Thoracic aorta (tissue), 2 donors: ENCODE data around the gene ARHGAP33. TPM values are rescaled to one million over a fixed set of nuclear protein-coding genes. Genes with fewer than 3 reads are reported as not detected.
A peak's percentile ranks its signal among the peaks of the same experiment; 100 is the strongest.

Experiments used
- ATAC-seq: fragments of 150-250 bp; one replicate; pipeline ENCODE4 v1.8.0; 2017; ENCODE audit warnings: low read depth; ENCODE audit not compliant: insufficient number of reproducible peaks, low FRiP score
- DNase-seq: peaks from one replicate; pipeline ENCODE4 v3.0.0-alpha.2; 2020; ENCODE audit warnings: low spot score
- H3K27ac ChIP-seq, 2 donors: fragments of 200-600 bp; sonication (generic); 1 replicate in 1 of 2; 2 replicates in 1 of 2; pipeline ENCODE4 v1.5.1; 2016; ENCODE audit warnings: mild to moderate bottlenecking in 2 of 2, moderate library complexity in 2 of 2
- H3K27me3 ChIP-seq: fragments of 200-600 bp; sonication (generic); replicated peaks from 2 replicates; pipeline ENCODE4 v1.6.0; 2016; ENCODE audit warnings: mild to moderate bottlenecking; ENCODE audit not compliant: insufficient read depth
- H3K36me3 ChIP-seq: fragments of 200-600 bp; sonication (generic); one replicate; pipeline ENCODE4 v1.5.1; 2016
- H3K4me1 ChIP-seq, 2 donors: fragments of 200-600 bp; sonication (generic); 1 replicate in 1 of 2; 2 replicates in 1 of 2; pipeline versions ENCODE4 v1.5.1 to v1.6.0; 2016; ENCODE audit warnings: low read depth in 2 of 2, mild to moderate bottlenecking in 1 of 2; ENCODE audit not compliant: control insufficient read depth in 1 of 2
- H3K4me3 ChIP-seq: fragments of 200-600 bp; sonication (generic); 2 replicates; pipeline ENCODE4 v1.5.1; 2016; ENCODE audit warnings: mild to moderate bottlenecking
- H3K9me3 ChIP-seq: fragments of 200-600 bp; sonication (generic); 2 replicates; pipeline ENCODE4 v1.5.1; 2016
- total RNA-seq, 2 donors: library from RNA; depleted of rRNA; stranded (reverse); fragments of >200 nt; gene quantifications; one replicate each; pipeline versions ENCODE4 v1.1.0 to v1.2.3, GENCODE V29; 2016
- TF ChIP-seq, protein P1 (sequence below): fragments of 200-600 bp; sonication (generic); IDR thresholded peaks from one replicate; pipeline ENCODE4 v1.5.1; 2019; ENCODE audit warnings: antibody characterized with exemption

The ARHGAP33 gene
- total RNA-seq, 2 donors from 2014 or later, result 15.4 to 30.7 TPM

DNA sequence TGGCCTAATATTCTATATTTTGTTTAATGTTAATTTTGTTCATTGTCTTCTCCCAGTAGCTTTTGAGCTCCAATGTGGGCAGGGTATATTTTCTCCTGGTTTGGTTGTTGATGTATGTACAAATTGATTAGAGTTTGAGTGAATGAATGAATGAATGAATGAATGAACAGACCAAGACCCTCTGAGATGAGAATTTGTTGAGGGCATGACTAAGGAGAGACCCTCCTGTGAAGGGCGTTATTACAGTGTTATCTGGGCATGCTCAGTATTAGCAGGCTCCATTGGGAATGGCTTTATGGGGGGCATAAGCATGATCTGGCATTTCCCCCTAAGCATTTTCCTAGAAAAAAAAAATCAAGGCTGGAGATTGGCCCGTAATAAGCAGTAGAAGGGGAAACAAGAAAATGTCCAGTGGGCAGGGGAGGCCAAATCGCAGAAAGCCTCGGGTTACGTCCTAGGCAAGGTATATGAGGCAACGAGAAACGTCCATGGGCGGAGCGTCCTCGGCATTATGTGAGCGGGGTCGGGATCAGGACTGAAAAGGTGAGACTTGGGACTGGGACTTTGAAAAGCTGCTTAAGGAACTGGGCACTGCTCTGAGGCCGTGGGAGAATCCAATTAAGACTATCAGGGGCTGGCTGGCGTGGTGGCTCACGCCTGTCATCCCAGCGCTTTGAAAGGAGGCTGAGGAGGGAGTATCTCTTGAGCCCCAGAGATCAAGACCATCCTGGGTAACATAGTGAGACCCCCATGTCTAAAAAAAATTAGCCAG lies 904 bp upstream of the ARHGAP33 start:
- Histone ChIP-seq H3K27me3 (no peaks in the 10 kb centered on the region), H3K36me3 (no peaks in the 10 kb centered on the region), H3K4me1 (peaks cover 8 to 12% of the 10 kb centered on the region in 2 donors), H3K9me3 (no peaks in the 10 kb centered on the region), H3K27ac (no peak overlapping the region), H3K4me3 (peak overlapping the region; percentile 94)
- ATAC-seq (no peak), DNase-seq (no peak)
- TF ChIP-seq, protein P1, sequence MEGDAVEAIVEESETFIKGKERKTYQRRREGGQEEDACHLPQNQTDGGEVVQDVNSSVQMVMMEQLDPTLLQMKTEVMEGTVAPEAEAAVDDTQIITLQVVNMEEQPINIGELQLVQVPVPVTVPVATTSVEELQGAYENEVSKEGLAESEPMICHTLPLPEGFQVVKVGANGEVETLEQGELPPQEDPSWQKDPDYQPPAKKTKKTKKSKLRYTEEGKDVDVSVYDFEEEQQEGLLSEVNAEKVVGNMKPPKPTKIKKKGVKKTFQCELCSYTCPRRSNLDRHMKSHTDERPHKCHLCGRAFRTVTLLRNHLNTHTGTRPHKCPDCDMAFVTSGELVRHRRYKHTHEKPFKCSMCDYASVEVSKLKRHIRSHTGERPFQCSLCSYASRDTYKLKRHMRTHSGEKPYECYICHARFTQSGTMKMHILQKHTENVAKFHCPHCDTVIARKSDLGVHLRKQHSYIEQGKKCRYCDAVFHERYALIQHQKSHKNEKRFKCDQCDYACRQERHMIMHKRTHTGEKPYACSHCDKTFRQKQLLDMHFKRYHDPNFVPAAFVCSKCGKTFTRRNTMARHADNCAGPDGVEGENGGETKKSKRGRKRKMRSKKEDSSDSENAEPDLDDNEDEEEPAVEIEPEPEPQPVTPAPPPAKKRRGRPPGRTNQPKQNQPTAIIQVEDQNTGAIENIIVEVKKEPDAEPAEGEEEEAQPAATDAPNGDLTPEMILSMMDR, result no peak

DNA sequence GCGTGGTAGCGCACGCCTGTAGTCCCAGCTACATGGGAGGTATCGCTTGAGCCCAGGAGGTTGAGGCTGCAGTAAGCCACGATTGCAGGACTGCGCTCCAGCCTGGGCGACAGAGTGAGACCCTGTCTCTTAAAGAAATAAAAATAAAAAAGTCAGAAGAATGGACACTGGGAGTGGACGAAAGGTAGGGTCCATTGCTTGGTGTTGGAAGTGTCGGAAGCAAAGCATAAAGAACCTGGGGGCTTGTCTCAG lies 392 bp upstream of the ARHGAP33 start:
- DNase-seq, result no peak
- H3K27me3 ChIP-seq, result no peaks in the 10 kb centered on the region
- ATAC-seq, result no peak

DNA sequence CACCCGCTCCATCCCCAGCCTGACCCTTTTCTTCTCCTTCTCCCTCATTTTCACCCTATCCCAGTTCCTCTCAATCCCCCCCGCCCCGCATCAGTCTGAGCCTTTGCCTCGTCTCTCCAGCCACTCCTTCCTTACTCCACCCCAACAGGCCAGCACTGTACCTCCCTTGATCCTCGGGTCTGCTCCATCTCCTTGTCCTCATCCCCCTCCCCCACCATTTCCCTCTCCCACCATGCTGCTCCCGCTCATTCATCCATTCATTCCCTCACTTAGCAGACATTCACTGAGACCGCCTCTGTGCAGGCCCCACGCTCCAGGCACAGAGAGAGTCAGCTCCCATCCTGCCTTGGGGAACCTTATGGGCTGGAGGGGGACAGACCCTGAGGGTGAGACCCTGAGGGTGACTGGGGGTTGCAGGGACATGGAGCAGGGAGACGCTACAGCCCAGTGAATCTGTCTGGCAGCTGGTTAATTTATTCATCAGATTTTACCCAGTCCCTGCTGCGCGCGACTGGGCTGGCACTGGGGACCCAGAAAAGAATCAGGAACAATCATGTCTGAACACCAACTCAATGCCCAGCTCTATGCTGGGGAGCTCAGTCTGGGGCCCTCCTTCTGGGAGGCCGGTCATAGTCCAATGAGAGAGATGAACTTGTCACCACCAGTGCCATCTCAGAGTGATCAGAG lies 881 bp downstream of the ARHGAP33 start:
- Histone ChIP-seq H3K4me3 (peak overlapping the region; percentile 94), H3K36me3 (peaks cover 7% of the 10 kb centered on the region), H3K27me3 (no peaks in the 10 kb centered on the region), H3K9me3 (no peaks in the 10 kb centered on the region), H3K4me1 (peaks cover 8 to 12% of the 10 kb centered on the region in 2 donors), H3K27ac (no peak overlapping the region)
- ATAC-seq, result no peak
- no peak for DNase-seq
- TF ChIP-seq, protein P1, result no peak

More for the DNA sequence above, 392 bp upstream of the ARHGAP33 start:
- Histone ChIP-seq H3K27ac (no peak overlapping the region), H3K4me3 (peak overlapping the region; percentile 94), H3K36me3 (peaks cover under 1% of the 10 kb centered on the region), H3K4me1 (peaks cover 8 to 12% of the 10 kb centered on the region in 2 donors), H3K9me3 (no peaks in the 10 kb centered on the region)
- TF ChIP-seq, protein P1, result no peak

DNA sequence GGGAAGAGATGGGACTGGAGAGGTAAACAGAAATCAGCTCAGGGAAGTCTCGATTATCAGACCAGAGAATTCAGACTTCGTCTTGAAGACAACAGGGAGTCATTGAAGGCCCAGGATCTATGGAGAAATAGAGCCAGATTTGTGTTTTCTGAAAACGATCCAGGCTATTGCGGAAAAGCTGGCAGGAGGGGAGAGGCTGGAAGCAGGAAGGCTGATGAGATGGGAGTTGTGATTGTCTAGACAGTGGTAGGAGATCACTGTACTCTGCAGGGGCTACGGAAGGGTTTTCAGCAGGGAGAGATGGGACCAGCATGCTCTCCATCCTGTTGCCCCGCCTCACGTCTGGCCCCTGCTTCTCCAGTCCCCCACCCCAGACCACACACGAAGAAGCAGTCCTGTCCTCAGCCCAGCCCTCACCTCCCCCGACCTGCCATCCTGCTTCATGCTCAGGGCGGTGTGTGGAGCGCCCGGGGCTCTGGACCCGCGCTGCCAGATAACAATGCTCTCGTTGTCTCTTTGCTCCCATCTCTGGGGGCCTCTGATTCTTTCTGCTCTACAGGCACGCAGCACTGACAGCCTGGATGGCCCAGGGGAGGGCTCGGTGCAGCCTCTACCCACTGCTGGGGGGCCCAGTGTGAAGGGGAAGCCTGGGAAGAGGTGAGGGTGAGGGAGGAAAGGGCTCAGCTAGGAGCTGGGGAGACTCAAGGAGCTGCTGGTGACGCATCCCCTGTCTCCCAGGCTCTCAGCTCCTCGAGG lies 1.9 kb downstream of the ARHGAP33 start:
- ATAC-seq (no peak), DNase-seq (no peak)

More for the DNA sequence above, 1.9 kb downstream of the ARHGAP33 start:
- Histone ChIP-seq H3K9me3 (no peaks in the 10 kb centered on the region), H3K27ac (no peak overlapping the region), H3K4me3 (no peak overlapping the region), H3K4me1 (peaks cover 8 to 12% of the 10 kb centered on the region in 2 donors), H3K36me3 (peaks cover 11% of the 10 kb centered on the region), H3K27me3 (no peaks in the 10 kb centered on the region)
- TF ChIP-seq, protein P1, result no peak
